OCI-LY7 (cell line): ENCODE data around the gene PACSIN2. TPM values are rescaled to one million over a fixed set of nuclear protein-coding genes. Genes with fewer than 3 reads are reported as not detected.
"Not testable (repeated sequence)": the region's sequence is repeated elsewhere in the genome, so short reads cannot be mapped to it uniquely, and the experiment has no call there.

Source experiments
- BruUV-seq: library from RNA; stranded (reverse); fragments of 400-500 nt; replicated peaks from 2 replicates; lab custom pipeline; 2021; lab: Mats Ljungman, UMichigan
- CTCF ChIA-PET: fragments of 300-600 bp; sonication (Branson Sonifier 250); formaldehyde crosslinking; loops from one replicate; lab custom pipeline; 2022; ENCODE audit warnings: antibody characterized with exemption; ENCODE audit not compliant: unreplicated experiment; lab: Charles Lee
- POLR2A ChIA-PET: fragments of 300-600 bp; sonication (Branson Sonifier 250); formaldehyde crosslinking; loops from one replicate; lab custom pipeline; 2022; ENCODE audit warnings: antibody characterized with exemption; lab: Charles Lee
- DNase-seq: peaks from one replicate; pipeline ENCODE4 v3.0.0-alpha.2; 2015; ENCODE audit warnings: low spot score
- H2AFZ ChIP-seq: fragments of 200-600 bp; sonication (generic), shearing (Covaris generic); 2 replicates; pipeline ENCODE4 v1.6.1; 2014; ENCODE audit warnings: mild to moderate bottlenecking, antibody characterized with exemption, low read length, moderate library complexity
- H3K27ac ChIP-seq: fragments of 200-600 bp; sonication (generic); 2 replicates; pipeline ENCODE4 v1.5.1; 2014; ENCODE audit warnings: mixed run types, low read depth, mild to moderate bottlenecking, moderate library complexity, low read length, inconsistent platforms; ENCODE audit not compliant: poor library complexity, severe bottlenecking
- H3K36me3 ChIP-seq: fragments of 200-600 bp; sonication (generic); 2 replicates; pipeline ENCODE4 v1.6.1; 2014; ENCODE audit warnings: mild to moderate bottlenecking, antibody characterized with exemption, low read length, moderate library complexity, mixed read lengths; ENCODE audit not compliant: insufficient read depth
- H3K4me1 ChIP-seq: fragments of 200-600 bp; sonication (generic); 2 replicates; pipeline ENCODE4 v1.5.1; 2014; ENCODE audit warnings: mild to moderate bottlenecking, low read length; ENCODE audit not compliant: insufficient read depth, poor library complexity, severe bottlenecking
- H3K4me2 ChIP-seq: fragments of 200-600 bp; sonication (generic); 2 replicates; pipeline ENCODE4 v1.6.1; 2014; ENCODE audit warnings: mild to moderate bottlenecking, low read length
- H3K4me3 ChIP-seq: fragments of 200-600 bp; sonication (generic); 2 replicates; pipeline ENCODE4 v1.5.1; 2014; ENCODE audit warnings: mild to moderate bottlenecking, low read depth, low read length; ENCODE audit not compliant: poor library complexity, severe bottlenecking
- H3K79me2 ChIP-seq: fragments of 200-600 bp; sonication (generic); 2 replicates; pipeline ENCODE4 v1.6.1; 2016; ENCODE audit warnings: low read depth, mild to moderate bottlenecking, low read length, moderate library complexity, mixed read lengths; ENCODE audit not compliant: insufficient read depth
- H3K9me2 ChIP-seq: fragments of 200-600 bp; sonication (generic); 2 replicates; pipeline ENCODE4 v1.6.1; 2016; ENCODE audit warnings: mild to moderate bottlenecking, low read length, mixed read lengths; ENCODE audit not compliant: insufficient read depth
- H3K9me3 ChIP-seq: fragments of 200-600 bp; sonication (generic); 2 replicates; pipeline ENCODE4 v1.6.1; 2014; ENCODE audit warnings: mild to moderate bottlenecking, mixed run types, low read length, mixed read lengths
- H4K20me1 ChIP-seq: fragments of 200-600 bp; sonication (generic); 2 replicates; pipeline ENCODE4 v1.6.1; 2014; ENCODE audit warnings: mild to moderate bottlenecking, antibody characterized with exemption, low read length, moderate library complexity, mixed read lengths; ENCODE audit not compliant: insufficient read depth
- EZH2phosphoT487 ChIP-seq: fragments of 200-600 bp; sonication (generic); IDR thresholded peaks from 2 replicates; pipeline ENCODE4 v1.6.1; 2018; ENCODE audit warnings: low read depth, borderline replicate concordance, mild to moderate bottlenecking, mixed run types, antibody characterized with exemption, low read length, moderate library complexity, mixed read lengths
- intact Hi-C: fragments of 100-400 bp; cut with micrococcal nuclease; formaldehyde crosslinking; loops from one replicate; pipeline ENCODE4 v1.10.0; 2022; ENCODE audit not compliant: unreplicated experiment
- total RNA-seq, 2 experiments: library from RNA; depleted of rRNA in 1 of 2; stranded (reverse); fragments of >200 nt in 1 of 2; shearing (Covaris generic) in 1 of 2; gene quantifications; 2 replicates each; pipeline ENCODE4 v1.2.3, GENCODE V29; 2014 to 2022
- TF ChIP-seq, protein P1 (sequence below): fragments of 200-600 bp; sonication (generic); conservative IDR thresholded peaks from 2 replicates; pipeline ENCODE4 v1.5.1; 2014; ENCODE audit warnings: mild to moderate bottlenecking, antibody characterized with exemption, low read length, moderate library complexity, mixed read lengths

PACSIN2 gene
- total RNA-seq, 2 experiments from 2014 or later = 25.4 to 41.7 TPM

DNA sequence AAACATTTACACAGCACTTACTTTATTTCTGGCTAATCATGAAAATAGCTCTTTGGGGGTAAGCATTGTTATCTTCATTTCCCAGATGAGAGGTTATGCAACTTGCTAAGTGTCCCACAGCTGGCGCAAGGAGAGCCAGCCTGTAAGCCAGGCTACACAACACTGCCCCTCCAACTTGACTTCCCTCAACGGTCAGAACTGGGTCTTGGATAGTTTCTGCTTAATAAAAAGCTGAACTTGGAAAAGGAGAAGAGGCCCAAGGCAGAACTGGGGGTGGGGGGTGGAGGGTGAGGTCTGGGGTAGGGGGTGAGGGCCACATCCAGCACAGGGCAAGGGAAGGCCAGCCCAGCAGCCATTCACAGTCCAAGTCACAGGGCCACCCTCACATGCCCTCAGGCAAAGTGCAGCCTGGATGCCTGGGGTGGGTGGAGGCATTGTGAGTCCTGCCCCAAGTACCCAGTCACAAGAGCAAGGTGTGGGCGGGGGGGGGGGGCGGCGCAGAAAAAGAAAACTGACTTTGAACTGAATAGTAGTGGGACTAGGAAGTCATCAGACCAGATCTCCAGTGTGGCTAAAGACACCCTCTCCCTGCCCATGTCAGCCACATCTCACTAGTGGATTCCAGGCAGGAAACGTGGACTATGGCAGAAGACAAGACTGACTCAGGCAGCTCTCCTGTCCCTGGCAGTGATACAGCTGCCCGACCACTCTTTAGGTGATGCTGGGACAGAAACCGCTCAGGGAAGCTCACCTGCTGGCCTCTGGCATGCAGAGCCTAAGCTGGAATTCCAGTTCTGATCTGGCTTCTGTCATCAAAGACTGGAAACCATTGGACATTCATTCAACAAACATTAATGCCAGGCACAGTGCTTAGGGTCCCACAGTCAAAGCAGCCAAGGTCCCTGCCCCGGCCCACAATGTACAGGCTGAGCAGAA, 52.4 kb downstream of the PACSIN2 start:
- Histone ChIP-seq H2AFZ (no peak overlapping the region), H3K4me3 (no peak overlapping the region), H3K9me3 (no peaks in the 10 kb centered on the region), H3K27ac (no peak overlapping the region), H3K4me1 (no peaks in the 10 kb centered on the region), H4K20me1 (peaks cover 4% of the 10 kb centered on the region; the same call in 1 of the 2 replicates), H3K79me2 (no peaks in the 10 kb centered on the region; the same call in 1 of the 2 replicates), H3K36me3 (no peaks in the 10 kb centered on the region), H3K9me2 (no peaks in the 10 kb centered on the region), H3K4me2 (no peak overlapping the region)
- intact Hi-C loops = no loop called here
- BruUV-seq = no TSS peak
- CTCF ChIA-PET = no interaction called here
- POLR2A ChIA-PET = no interaction called here
- no peak for DNase-seq
- TF ChIP-seq, protein P1, sequence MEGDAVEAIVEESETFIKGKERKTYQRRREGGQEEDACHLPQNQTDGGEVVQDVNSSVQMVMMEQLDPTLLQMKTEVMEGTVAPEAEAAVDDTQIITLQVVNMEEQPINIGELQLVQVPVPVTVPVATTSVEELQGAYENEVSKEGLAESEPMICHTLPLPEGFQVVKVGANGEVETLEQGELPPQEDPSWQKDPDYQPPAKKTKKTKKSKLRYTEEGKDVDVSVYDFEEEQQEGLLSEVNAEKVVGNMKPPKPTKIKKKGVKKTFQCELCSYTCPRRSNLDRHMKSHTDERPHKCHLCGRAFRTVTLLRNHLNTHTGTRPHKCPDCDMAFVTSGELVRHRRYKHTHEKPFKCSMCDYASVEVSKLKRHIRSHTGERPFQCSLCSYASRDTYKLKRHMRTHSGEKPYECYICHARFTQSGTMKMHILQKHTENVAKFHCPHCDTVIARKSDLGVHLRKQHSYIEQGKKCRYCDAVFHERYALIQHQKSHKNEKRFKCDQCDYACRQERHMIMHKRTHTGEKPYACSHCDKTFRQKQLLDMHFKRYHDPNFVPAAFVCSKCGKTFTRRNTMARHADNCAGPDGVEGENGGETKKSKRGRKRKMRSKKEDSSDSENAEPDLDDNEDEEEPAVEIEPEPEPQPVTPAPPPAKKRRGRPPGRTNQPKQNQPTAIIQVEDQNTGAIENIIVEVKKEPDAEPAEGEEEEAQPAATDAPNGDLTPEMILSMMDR = no peak
- no peak for TF ChIP-seq EZH2phosphoT487

DNA sequence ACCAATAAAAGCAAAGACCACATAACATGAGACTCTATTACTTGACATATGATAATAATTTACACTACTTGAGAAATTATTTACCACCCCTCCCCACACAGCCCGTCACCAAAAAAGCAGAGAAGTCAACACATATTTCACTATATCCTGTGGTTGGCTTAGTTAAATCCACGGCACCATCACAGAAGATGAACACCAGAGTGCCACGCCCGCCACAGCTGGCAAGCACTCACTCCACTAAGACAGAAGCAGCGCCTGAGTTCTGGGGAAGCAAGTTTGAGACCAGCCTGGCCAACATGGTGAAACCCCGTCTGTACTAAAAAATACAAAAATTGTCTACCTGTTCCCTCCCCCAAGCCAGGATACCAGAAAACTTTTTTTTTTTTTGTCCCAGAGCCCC, 53.1 kb downstream of the PACSIN2 start:
- ChIA-PET POLR2A (no interaction called here), CTCF (no interaction called here)
- Histone ChIP-seq H4K20me1 (peaks cover 4% of the 10 kb centered on the region; the same call in 1 of the 2 replicates), H3K36me3 (no peaks in the 10 kb centered on the region), H3K4me1 (no peaks in the 10 kb centered on the region), H3K27ac (no peak overlapping the region), H3K79me2 (no peaks in the 10 kb centered on the region; the same call in 1 of the 2 replicates), H3K4me3 (no peak overlapping the region), H2AFZ (no peak overlapping the region), H3K9me2 (no peaks in the 10 kb centered on the region), H3K4me2 (no peak overlapping the region), H3K9me3 (no peaks in the 10 kb centered on the region)
- no peak for DNase-seq
- no TSS peak for BruUV-seq
- intact Hi-C loops = no loop called here
- TF ChIP-seq EZH2phosphoT487 = no peak
- TF ChIP-seq, protein P1 = no peak

DNA sequence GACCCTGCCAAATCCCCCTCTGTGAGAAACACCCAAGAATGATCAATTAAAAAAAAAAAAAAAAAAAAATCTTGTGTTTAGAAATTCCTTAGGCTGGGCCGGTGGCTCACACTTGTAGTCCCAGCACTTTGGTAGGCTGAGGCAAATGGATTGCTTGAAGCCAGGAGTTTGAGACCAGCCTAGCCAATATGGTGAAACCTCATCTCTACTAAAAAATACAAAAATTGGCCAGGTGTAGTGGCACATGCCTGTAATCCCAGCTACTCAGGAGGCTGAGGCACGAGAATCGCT, 53.6 kb downstream of the PACSIN2 start:
- H3K4me1 ChIP-seq, H3K4me2 ChIP-seq, H3K9me3 ChIP-seq, H3K36me3 ChIP-seq, H2AFZ ChIP-seq, CTCF ChIA-PET, intact Hi-C loops, H4K20me1 ChIP-seq, H3K4me3 ChIP-seq, H3K79me2 ChIP-seq, H3K9me2 ChIP-seq, H3K27ac ChIP-seq, BruUV-seq, DNase-seq, POLR2A ChIA-PET: not testable (repeated sequence)
